Mammary epithelial cell (primary cell): ENCODE measurements around the gene NKD1.

Experiments
- CTCF ChIP-seq, 2 donors: IDR thresholded peaks in 1 of 2; conservative IDR thresholded peaks in 1 of 2; 2 replicates each; pipeline ENCODE4 v1.5.1; 2011 to 2012; ENCODE audit warnings: inconsistent platforms in 2 of 2, low read length in 2 of 2, mild to moderate bottlenecking in 2 of 2, control low read depth in 1 of 2, low read depth in 1 of 2; ENCODE audit not compliant: insufficient read depth in 1 of 2; ENCODE audit errors: extremely low read depth in 1 of 2
- EZH2 ChIP-seq: IDR thresholded peaks from 2 replicates; pipeline ENCODE4 v1.6.1; 2012; ENCODE audit warnings: low read length, inconsistent platforms, borderline replicate concordance

- TF ChIP-seq CTCF (conservative IDR thresholded peaks at IDR 0.05 in 1 of 2, IDR thresholded peaks at IDR 0.05 in 1 of 2; ENCODE audit: extremely low read depth in 1 of 2, insufficient read depth in 1 of 2, low read depth in 1 of 2, low read length in 2 of 2) (no peak), EZH2 (no peak)
Observed at GRCh38 chr16:50638816-50639670, 90.8 kb downstream of the NKD1 start.
